Measurements from ENCODE around the gene KCND3. TPM values are rescaled to one million over a fixed set of nuclear protein-coding genes. Genes with fewer than 3 reads are reported as not detected.

KCND3 gene
- total and polyA plus RNA-seq, 2 experiments from 2014 or later: 0.10 to 0.18 TPM

DNA sequence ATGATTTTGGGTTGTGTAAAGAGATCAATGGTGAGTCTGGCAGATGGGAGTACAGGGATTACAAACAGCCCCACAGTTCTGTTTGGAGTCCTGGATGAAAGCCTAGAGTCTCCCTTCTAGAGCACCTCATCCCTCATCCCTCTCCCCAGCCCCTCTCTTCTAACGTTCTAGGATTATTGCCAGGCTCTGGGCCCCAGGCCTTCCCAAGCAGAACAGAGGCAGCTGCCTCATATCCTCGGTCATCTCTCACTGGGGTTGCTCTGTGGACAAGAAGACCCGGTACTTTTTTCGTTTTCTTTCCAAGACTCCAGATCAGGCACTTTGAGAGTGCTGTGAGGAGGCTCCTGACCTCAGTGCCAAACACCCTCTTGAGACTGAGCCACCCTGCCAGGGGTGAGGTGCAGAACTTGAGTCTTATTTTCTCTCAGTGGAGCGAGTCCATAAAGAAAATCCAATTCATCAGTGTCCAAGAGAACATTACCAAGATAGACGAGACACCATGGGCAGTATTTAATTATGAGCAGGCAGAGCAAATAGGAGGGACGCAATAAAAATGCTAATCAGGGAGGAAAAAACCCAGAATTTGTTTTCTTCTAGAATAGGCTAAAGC is 17.1 kb upstream of the KCND3 start:
- Histone ChIP-seq H3K79me2 (replicated peaks; ENCODE audit: insufficient read depth) (no peaks in the 10 kb centered on the region), H3K27ac (ENCODE audit: low read depth) (peak overlapping the region; percentile 76; the same call in 1 of the 2 replicates), H3K4me3 (peak overlapping the region; percentile 8), H3K4me2 (peak overlapping the region; percentile 67), H3K27me3 (ENCODE audit: insufficient read depth) (no peaks in the 10 kb centered on the region), H4K20me1 (replicated peaks; ENCODE audit: insufficient read depth) (no peaks in the 10 kb centered on the region), H2AFZ (peak overlapping the region; percentile 33; the same call in 1 of the 2 replicates), H3K36me3 (ENCODE audit: insufficient read depth) (no peaks in the 10 kb centered on the region), H3K9me2 (ENCODE audit: insufficient read depth) (0 out of 2 replicates have a peak, but pooled peaks cover 8% of the 10 kb centered on the region), H3K4me1 (ENCODE audit: insufficient read depth) (peaks cover 32% of the 10 kb centered on the region), H3F3A (replicated peaks; ENCODE audit: low read depth) (peaks cover 10% of the 10 kb centered on the region)
- Mint-ChIP-seq H3K36me3 (ENCODE audit: low read depth) (no peaks in the 10 kb centered on the region), H3K27ac (peak overlapping the region; percentile 26; the same call in 1 of the 2 replicates), H3K4me3 (no peak overlapping the region; the same call in 2 of the 3 replicates), H3K9me3 (no peaks in the 10 kb centered on the region), H3K27me3 (ENCODE audit: insufficient read depth, low read depth, poor library complexity) (peaks cover 3% of the 10 kb centered on the region), H3K4me1 (peaks cover 42% of the 10 kb centered on the region)
- no peak for ATAC-seq
- TF ChIP-seq NANOG (IDR thresholded peaks at IDR 0.05; ENCODE audit: borderline replicate concordance) (no peak), ZNF114 (CRISPR knock-in tag; IDR thresholded peaks at IDR 0.05) (no peak)
- TF ChIP-seq, protein P1, sequence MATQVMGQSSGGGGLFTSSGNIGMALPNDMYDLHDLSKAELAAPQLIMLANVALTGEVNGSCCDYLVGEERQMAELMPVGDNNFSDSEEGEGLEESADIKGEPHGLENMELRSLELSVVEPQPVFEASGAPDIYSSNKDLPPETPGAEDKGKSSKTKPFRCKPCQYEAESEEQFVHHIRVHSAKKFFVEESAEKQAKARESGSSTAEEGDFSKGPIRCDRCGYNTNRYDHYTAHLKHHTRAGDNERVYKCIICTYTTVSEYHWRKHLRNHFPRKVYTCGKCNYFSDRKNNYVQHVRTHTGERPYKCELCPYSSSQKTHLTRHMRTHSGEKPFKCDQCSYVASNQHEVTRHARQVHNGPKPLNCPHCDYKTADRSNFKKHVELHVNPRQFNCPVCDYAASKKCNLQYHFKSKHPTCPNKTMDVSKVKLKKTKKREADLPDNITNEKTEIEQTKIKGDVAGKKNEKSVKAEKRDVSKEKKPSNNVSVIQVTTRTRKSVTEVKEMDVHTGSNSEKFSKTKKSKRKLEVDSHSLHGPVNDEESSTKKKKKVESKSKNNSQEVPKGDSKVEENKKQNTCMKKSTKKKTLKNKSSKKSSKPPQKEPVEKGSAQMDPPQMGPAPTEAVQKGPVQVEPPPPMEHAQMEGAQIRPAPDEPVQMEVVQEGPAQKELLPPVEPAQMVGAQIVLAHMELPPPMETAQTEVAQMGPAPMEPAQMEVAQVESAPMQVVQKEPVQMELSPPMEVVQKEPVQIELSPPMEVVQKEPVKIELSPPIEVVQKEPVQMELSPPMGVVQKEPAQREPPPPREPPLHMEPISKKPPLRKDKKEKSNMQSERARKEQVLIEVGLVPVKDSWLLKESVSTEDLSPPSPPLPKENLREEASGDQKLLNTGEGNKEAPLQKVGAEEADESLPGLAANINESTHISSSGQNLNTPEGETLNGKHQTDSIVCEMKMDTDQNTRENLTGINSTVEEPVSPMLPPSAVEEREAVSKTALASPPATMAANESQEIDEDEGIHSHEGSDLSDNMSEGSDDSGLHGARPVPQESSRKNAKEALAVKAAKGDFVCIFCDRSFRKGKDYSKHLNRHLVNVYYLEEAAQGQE (IDR thresholded peaks at IDR 0.05; ENCODE audit: unreplicated experiment): no peak
- DNase-seq (ENCODE audit: low spot score): no peak

DNA sequence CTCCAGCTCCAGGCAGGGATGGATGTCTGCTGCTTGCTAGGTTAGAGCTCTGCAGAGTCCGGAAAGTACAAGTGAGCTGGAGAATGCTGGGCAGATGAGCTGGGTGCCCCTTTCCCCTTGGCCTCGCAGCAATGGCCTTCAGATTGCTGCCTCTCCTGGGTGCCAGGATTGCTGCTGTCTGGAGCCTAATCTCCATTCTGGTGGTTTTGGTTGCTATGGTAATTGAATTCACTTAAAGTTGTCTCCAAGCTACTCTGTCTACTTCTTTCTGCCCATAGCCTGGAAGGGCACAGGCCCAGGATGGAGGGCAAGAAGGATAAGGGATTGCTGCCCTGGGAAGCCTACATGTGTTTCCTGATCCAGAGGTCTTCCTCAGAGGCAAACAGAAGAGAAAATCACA is 14.6 kb upstream of the KCND3 start:
- Histone ChIP-seq H3K9me2 (ENCODE audit: insufficient read depth) (0 out of 2 replicates have a peak, but pooled peaks cover 8% of the 10 kb centered on the region), H3K36me3 (ENCODE audit: insufficient read depth) (no peaks in the 10 kb centered on the region), H3K27ac (ENCODE audit: low read depth) (no peak overlapping the region), H3F3A (replicated peaks; ENCODE audit: low read depth) (peaks cover 10% of the 10 kb centered on the region), H2AFZ (no peak overlapping the region), H3K4me1 (ENCODE audit: insufficient read depth) (peaks cover 32% of the 10 kb centered on the region), H3K79me2 (replicated peaks; ENCODE audit: insufficient read depth) (no peaks in the 10 kb centered on the region), H3K4me2 (no peak overlapping the region), H3K4me3 (no peak overlapping the region), H4K20me1 (replicated peaks; ENCODE audit: insufficient read depth) (no peaks in the 10 kb centered on the region), H3K27me3 (ENCODE audit: insufficient read depth) (no peaks in the 10 kb centered on the region)
- no peak for ATAC-seq
- Mint-ChIP-seq H3K4me3 (no peak overlapping the region), H3K27me3 (ENCODE audit: insufficient read depth, low read depth, poor library complexity) (peaks cover 3% of the 10 kb centered on the region), H3K4me1 (peaks cover 42% of the 10 kb centered on the region), H3K9me3 (no peaks in the 10 kb centered on the region), H3K27ac (no peak overlapping the region), H3K36me3 (ENCODE audit: low read depth) (no peaks in the 10 kb centered on the region)
- DNase-seq (ENCODE audit: low spot score): no peak
- TF ChIP-seq CREB1 (CRISPR knock-in tag; IDR thresholded peaks at IDR 0.05; ENCODE audit: low read depth): no peak
- no peak for TF ChIP-seq EZH2phosphoT487 (IDR thresholded peaks at IDR 0.05; ENCODE audit: unreplicated experiment)
- TF ChIP-seq, protein P1 (IDR thresholded peaks at IDR 0.05; ENCODE audit: unreplicated experiment): no peak
- no peak for TF ChIP-seq ZNF114 (CRISPR knock-in tag; IDR thresholded peaks at IDR 0.05)
- TF ChIP-seq NANOG (IDR thresholded peaks at IDR 0.05; ENCODE audit: borderline replicate concordance): no peak
- no peak for TF ChIP-seq EZH2 (IDR thresholded peaks at IDR 0.05; ENCODE audit: low read depth, unreplicated experiment)
- TF ChIP-seq, protein P2, sequence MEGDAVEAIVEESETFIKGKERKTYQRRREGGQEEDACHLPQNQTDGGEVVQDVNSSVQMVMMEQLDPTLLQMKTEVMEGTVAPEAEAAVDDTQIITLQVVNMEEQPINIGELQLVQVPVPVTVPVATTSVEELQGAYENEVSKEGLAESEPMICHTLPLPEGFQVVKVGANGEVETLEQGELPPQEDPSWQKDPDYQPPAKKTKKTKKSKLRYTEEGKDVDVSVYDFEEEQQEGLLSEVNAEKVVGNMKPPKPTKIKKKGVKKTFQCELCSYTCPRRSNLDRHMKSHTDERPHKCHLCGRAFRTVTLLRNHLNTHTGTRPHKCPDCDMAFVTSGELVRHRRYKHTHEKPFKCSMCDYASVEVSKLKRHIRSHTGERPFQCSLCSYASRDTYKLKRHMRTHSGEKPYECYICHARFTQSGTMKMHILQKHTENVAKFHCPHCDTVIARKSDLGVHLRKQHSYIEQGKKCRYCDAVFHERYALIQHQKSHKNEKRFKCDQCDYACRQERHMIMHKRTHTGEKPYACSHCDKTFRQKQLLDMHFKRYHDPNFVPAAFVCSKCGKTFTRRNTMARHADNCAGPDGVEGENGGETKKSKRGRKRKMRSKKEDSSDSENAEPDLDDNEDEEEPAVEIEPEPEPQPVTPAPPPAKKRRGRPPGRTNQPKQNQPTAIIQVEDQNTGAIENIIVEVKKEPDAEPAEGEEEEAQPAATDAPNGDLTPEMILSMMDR (conservative IDR thresholded peaks at IDR 0.05; ENCODE audit: low read depth in 2 of 2): no peak
